H1 (cell line): ENCODE measurements around the gene SLC22A2. TPM values are rescaled to one million over a fixed set of nuclear protein-coding genes. Genes with fewer than 3 reads are reported as not detected.

Source experiments
- SIN3A ChIP-seq, 2 experiments: IDR thresholded peaks in 1 of 2; conservative IDR thresholded peaks in 1 of 2; 2 replicates each; pipeline ENCODE4 v1.6.1; 2011 to 2012; ENCODE audit warnings: low read length in 2 of 2, improper control_type of control experiment in 1 of 2, low read depth in 1 of 2, mild to moderate bottlenecking in 1 of 2
- SP4 ChIP-seq: IDR thresholded peaks from 2 replicates; pipeline ENCODE4 v1.6.1; 2012; ENCODE audit warnings: low read length, inconsistent platforms
- TAF7 ChIP-seq: optimal IDR thresholded peaks from 2 replicates; pipeline ENCODE3; 2011; ENCODE audit warnings: low read depth, mild to moderate bottlenecking, inconsistent platforms, low read length, moderate library complexity, borderline replicate concordance
- TBP ChIP-seq: IDR thresholded peaks from 2 replicates; pipeline ENCODE4 v1.6.1; 2011; ENCODE audit warnings: low read depth, low read length, improper control_type of control experiment
- polyA plus RNA-seq, 7 experiments: library from polyadenylated mRNA; depleted of rRNA in 3 of 7; stranded (reverse) in 5 of 7; unstranded in 2 of 7; fragments of >200 nt in 5 of 7; fragments of 200-250 nt in 2 of 7; gene quantifications; 1 replicate in 5 of 7; 2 replicates in 1 of 7; 4 replicates in 1 of 7; pipeline versions ENCODE4 v1.2.1 to v1.2.3, GENCODE V29; 2011 to 2013; ENCODE audit warnings: missing spikeins in 2 of 7, mixed read lengths in 2 of 7
- total RNA-seq: library from RNA; stranded (reverse); fragmentation: NEBNext Ultra II Directional; extraction: Animal tissue kit (Norgen Biotek cat#: 25700); gene quantifications from 2 replicates; pipeline ENCODE4 v1.2.1, GENCODE V29; 2021

The SLC22A2 gene
- total and polyA plus RNA-seq, 2 of the 8 experiments (the other 6 are each of a cell fraction or from before 2014, with no cell fraction given): 0.23 to 1.4 TPM

GRCh38 chr6:160192840-160193239 lies 65.8 kb downstream of the SLC22A2 start (continued):
- no peak for TF ChIP-seq TBP
- TF ChIP-seq TAF7: no peak
- TF ChIP-seq SIN3A (conservative IDR thresholded peaks at IDR 0.05 in 1 of 2, IDR thresholded peaks at IDR 0.05 in 1 of 2; ENCODE audit: low read depth in 1 of 2, low read length in 2 of 2): no peak
- no peak for TF ChIP-seq SP4
